Measurements from ENCODE around the gene SLC19A2. TPM values are rescaled to one million over a fixed set of nuclear protein-coding genes. Genes with fewer than 3 reads are reported as not detected.

The SLC19A2 gene
- total RNA-seq, 1 donor from 2014 or later, result 14.1 TPM

DNA sequence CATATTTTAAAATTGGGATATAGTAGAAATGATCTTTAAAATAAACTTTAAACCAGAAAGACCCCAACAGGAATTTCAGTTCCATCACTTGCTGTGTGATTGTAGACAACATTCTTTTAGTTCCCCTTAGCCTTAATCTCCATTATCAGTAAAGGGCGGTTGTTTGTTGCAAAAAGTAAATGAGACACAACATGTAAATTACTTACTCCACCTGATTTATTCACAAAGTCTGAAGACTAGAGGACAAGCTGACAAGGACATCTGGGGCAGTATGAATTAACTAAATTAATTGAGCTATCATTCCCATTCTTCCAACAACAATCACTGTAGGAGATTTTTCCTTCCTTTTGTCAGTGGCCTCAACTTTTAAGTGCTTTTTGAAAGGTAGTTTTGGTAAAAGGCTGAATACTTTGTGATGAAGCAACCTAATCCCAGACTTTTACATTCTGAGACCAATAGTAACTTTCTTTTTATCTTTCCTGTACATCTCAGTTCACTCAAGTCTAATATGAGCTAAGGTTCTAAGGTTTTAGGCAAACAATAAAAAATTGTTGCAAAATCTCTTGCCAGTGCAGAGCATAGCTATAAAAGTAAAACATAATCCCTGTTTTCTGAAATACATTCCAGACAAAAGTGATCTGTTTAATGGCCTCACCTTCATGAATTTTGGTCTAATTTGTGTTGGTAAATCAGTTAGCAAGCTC lies 6.2 kb downstream of the SLC19A2 start:
- Histone ChIP-seq H3K4me3 (ENCODE audit: low read length in 3 of 3) (no peak overlapping the region), H3K9me3 (ENCODE audit: control insufficient read depth in 3 of 3, low read length in 3 of 3) (no peaks in the 10 kb centered on the region), H3K27me3 (ENCODE audit: control insufficient read depth in 3 of 3, insufficient read depth in 3 of 3, low read length in 3 of 3) (no peaks in the 10 kb centered on the region), H3K4me1 (ENCODE audit: control insufficient read depth in 3 of 3, insufficient read depth in 3 of 3, low read length in 3 of 3) (peaks cover 19 to 21% (median 20%) of the 10 kb centered on the region in 3 donors), H3K36me3 (ENCODE audit: control insufficient read depth in 3 of 3, insufficient read depth in 3 of 3, low read length in 3 of 3) (peaks cover 7 to 13% (median 11%) of the 10 kb centered on the region in 3 donors), H3K27ac (ENCODE audit: low read depth, low read length) (no peak overlapping the region), H3K9ac (ENCODE audit: low read depth in 1 of 3, low read length in 3 of 3) (no peak overlapping the region)

DNA sequence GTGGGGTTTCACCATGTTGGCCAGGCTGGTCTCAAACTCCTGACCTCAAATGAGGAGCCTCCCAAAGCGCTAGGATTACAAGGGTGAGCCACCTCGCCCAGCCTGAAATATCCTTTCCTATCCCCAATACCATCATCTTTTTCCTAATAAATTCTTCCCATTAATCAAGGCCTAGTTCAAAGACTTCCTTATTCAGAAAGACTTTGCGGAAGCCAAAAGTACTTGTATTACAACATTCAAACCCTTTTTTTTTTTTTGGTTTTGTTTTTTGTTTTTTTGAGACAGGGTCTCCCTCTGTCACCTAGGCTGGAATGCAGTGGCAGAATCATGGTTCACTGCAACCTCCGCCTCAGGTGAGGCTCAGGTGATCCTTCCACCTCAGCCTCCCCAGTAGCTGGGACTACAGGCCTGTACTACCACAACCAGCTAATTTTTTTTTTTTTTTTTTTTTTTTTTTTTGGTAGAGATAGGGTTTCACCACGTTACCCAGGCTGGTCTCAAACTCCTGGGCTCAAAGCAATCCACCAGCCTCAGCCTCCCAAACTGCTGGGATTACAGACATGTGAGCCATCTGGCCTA lies 7.6 kb downstream of the SLC19A2 start:
- Histone ChIP-seq H3K27ac (ENCODE audit: low read depth, low read length) (no peak overlapping the region), H3K36me3 (ENCODE audit: control insufficient read depth in 3 of 3, insufficient read depth in 3 of 3, low read length in 3 of 3) (peaks cover 5 to 15% (median 11%) of the 10 kb centered on the region in 3 donors), H3K4me3 (ENCODE audit: low read length in 3 of 3) (no peak overlapping the region), H3K9me3 (ENCODE audit: control insufficient read depth in 3 of 3, low read length in 3 of 3) (no peaks in the 10 kb centered on the region), H3K9ac (ENCODE audit: low read depth in 1 of 3, low read length in 3 of 3) (peak overlapping the region in 1 of 3 donors; percentile 10), H3K27me3 (ENCODE audit: control insufficient read depth in 3 of 3, insufficient read depth in 3 of 3, low read length in 3 of 3) (no peaks in the 10 kb centered on the region), H3K4me1 (ENCODE audit: control insufficient read depth in 3 of 3, insufficient read depth in 3 of 3, low read length in 3 of 3) (peaks cover 18 to 23% (median 21%) of the 10 kb centered on the region in 3 donors)

DNA sequence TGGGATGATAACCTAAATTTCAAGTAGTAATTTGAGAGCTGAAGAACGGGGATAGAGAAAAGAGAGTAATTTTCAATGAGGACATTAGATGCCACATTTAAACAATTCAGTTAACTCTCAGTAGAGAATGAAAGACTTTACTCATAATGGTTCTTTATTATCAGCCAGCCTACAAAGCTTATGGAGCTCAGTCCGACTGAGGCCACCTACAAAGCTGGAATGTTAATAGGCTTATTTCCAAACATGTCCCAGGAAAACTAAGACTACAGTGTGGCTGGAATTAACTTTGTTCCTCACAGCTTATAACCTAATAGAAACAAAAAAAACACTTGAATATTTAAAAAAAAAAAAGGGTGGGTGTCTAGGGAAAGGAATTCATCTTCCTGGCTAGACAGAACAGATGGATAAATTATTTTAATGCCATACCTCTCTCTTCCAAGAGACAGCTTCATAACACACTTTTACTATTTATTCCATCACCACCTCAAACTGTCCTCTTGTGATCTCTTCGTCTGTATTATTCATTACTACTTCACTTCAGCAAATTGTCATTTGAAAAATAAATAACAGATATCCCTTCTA lies 9.8 kb downstream of the SLC19A2 start:
- no peaks in the 10 kb centered on the region for H3K27me3 ChIP-seq (ENCODE audit: control insufficient read depth in 3 of 3, insufficient read depth in 3 of 3, low read length in 3 of 3)
- no peaks in the 10 kb centered on the region for H3K9me3 ChIP-seq (ENCODE audit: control insufficient read depth in 3 of 3, low read length in 3 of 3)
- no peak overlapping the region for H3K27ac ChIP-seq (ENCODE audit: low read depth, low read length)
- peaks cover 8 to 15% (median 11%) of the 10 kb centered on the region in 3 donors for H3K36me3 ChIP-seq (ENCODE audit: control insufficient read depth in 3 of 3, insufficient read depth in 3 of 3, low read length in 3 of 3)
- H3K4me1 ChIP-seq (ENCODE audit: control insufficient read depth in 3 of 3, insufficient read depth in 3 of 3, low read length in 3 of 3), result peaks cover 12 to 15% (median 15%) of the 10 kb centered on the region in 3 donors
- no peak overlapping the region for H3K9ac ChIP-seq (ENCODE audit: low read depth in 1 of 3, low read length in 3 of 3)
- no peak overlapping the region for H3K4me3 ChIP-seq (ENCODE audit: low read length in 3 of 3)

DNA sequence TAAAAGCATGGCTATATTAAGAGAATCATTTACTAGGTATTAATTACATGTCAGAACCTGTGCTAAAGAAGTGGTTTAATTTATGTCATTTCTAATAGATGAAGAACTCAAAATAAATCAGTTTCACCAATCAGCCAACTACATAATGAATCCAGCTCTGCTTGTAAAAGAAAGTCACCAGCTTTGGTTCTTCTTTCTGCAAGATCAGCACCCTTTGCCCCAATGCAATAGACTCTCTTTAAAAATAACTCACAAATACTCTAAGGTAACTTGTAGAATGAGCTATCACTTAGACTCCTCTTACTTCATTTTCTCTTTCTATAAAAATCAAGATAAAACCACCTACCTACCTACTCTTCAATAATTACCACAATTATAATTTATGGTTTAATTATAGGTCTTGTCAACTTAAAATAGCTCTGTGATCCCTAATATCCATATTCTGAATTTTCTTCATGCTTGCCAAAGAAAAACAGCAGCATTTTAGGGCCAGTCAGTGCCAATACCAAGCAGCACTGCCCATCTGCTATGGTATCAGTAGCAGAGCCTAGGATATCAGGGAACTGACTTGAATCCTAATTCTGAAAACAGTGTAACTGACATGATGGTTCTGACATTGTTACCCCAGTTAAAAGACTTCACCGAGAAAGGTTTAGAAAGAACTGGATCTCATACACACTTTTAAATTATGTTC lies 11.3 kb downstream of the SLC19A2 start:
- no peaks in the 10 kb centered on the region for H3K9me3 ChIP-seq (ENCODE audit: control insufficient read depth in 3 of 3, low read length in 3 of 3)
- H3K27ac ChIP-seq (ENCODE audit: low read depth, low read length), result peak overlapping the region; percentile 10

DNA sequence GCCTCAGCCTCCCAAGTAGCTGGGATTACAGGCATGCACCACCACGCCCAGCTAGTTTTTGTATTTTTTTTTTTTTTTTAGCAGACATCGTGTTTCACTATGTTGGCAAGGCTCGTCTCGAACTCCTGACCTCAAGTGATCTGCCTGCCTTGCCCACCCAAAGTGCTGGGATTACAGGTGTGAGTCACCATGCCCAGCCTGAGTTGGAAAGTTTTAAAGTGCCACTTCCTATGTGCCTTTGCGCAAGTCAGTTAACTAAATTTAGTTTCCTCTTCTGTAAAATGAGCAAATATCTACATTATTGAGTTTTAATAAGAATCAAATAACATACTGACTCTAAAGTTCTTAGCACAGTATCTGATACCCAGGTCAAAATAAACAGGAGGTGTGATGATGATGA lies 12.4 kb downstream of the SLC19A2 start:
- Histone ChIP-seq H3K9me3 (ENCODE audit: control insufficient read depth in 3 of 3, low read length in 3 of 3) (no peaks in the 10 kb centered on the region), H3K36me3 (ENCODE audit: control insufficient read depth in 3 of 3, insufficient read depth in 3 of 3, low read length in 3 of 3) (peaks cover 12 to 30% (median 25%) of the 10 kb centered on the region in 3 donors), H3K4me1 (ENCODE audit: control insufficient read depth in 3 of 3, insufficient read depth in 3 of 3, low read length in 3 of 3) (peaks cover 3 to 7% (median 6%) of the 10 kb centered on the region in 3 donors), H3K4me3 (ENCODE audit: low read length in 3 of 3) (no peak overlapping the region), H3K27me3 (ENCODE audit: control insufficient read depth in 3 of 3, insufficient read depth in 3 of 3, low read length in 3 of 3) (no peaks in the 10 kb centered on the region), H3K9ac (ENCODE audit: low read depth in 1 of 3, low read length in 3 of 3) (no peak overlapping the region), H3K27ac (ENCODE audit: low read depth, low read length) (no peak overlapping the region)

More for the DNA sequence above, 11.3 kb downstream of the SLC19A2 start:
- no peaks in the 10 kb centered on the region for H3K27me3 ChIP-seq (ENCODE audit: control insufficient read depth in 3 of 3, insufficient read depth in 3 of 3, low read length in 3 of 3)
- H3K36me3 ChIP-seq (ENCODE audit: control insufficient read depth in 3 of 3, insufficient read depth in 3 of 3, low read length in 3 of 3), result peaks cover 10 to 21% (median 16%) of the 10 kb centered on the region in 3 donors
- no peak overlapping the region for H3K4me3 ChIP-seq (ENCODE audit: low read length in 3 of 3)
- peaks cover 6 to 11% (median 6%) of the 10 kb centered on the region in 3 donors for H3K4me1 ChIP-seq (ENCODE audit: control insufficient read depth in 3 of 3, insufficient read depth in 3 of 3, low read length in 3 of 3)
- peak overlapping the region in 1 of 3 donors; percentile 22 for H3K9ac ChIP-seq (ENCODE audit: low read depth in 1 of 3, low read length in 3 of 3)

DNA sequence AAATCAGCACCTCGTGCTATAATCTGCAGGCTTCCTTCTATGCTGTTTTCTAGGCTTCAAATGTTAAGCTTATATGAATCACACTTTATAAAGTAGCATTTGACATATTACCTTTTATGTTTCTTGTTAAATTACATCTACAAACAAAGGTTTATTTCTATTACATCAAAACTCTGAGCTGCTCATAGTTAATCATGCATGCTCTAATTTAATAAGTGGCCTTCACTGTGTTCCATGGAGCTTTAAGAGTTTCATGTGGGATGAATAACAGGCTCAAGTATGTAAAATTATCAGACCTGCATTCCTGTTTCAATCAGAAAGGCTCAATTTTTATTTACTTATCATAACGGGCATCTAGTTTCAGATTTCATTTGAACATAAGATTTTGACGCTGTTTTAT lies 13.0 kb downstream of the SLC19A2 start:
- Histone ChIP-seq H3K4me1 (ENCODE audit: control insufficient read depth in 3 of 3, insufficient read depth in 3 of 3, low read length in 3 of 3) (peaks cover 3 to 7% (median 6%) of the 10 kb centered on the region in 3 donors), H3K9ac (ENCODE audit: low read depth in 1 of 3, low read length in 3 of 3) (no peak overlapping the region), H3K27ac (ENCODE audit: low read depth, low read length) (no peak overlapping the region), H3K27me3 (ENCODE audit: control insufficient read depth in 3 of 3, insufficient read depth in 3 of 3, low read length in 3 of 3) (no peaks in the 10 kb centered on the region), H3K4me3 (ENCODE audit: low read length in 3 of 3) (no peak overlapping the region), H3K36me3 (ENCODE audit: control insufficient read depth in 3 of 3, insufficient read depth in 3 of 3, low read length in 3 of 3) (peaks cover 15 to 33% (median 29%) of the 10 kb centered on the region in 3 donors), H3K9me3 (ENCODE audit: control insufficient read depth in 3 of 3, low read length in 3 of 3) (no peaks in the 10 kb centered on the region)

DNA sequence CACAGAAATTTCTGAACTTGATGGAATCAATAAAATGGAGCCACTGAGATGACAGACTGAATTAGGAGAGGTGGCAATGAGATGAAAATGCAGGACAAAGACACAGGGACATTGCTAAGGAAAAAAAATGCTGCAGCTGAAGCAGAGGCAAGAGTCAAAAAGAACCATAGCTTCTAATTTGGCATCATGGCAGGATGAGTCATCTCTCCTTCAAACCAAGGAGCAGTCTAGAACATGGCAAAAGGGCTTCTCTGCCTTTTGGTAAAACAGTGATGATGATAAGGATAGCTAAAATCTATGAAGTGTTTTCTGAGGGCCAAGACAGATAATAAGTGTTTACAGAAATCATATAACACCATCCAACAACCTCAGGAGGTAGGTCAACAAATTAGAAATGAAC lies 16.8 kb downstream of the SLC19A2 start:
- Histone ChIP-seq H3K27me3 (ENCODE audit: control insufficient read depth in 3 of 3, insufficient read depth in 3 of 3, low read length in 3 of 3) (no peaks in the 10 kb centered on the region), H3K9ac (ENCODE audit: low read depth in 1 of 3, low read length in 3 of 3) (no peak overlapping the region), H3K9me3 (ENCODE audit: control insufficient read depth in 3 of 3, low read length in 3 of 3) (no peaks in the 10 kb centered on the region), H3K4me3 (ENCODE audit: low read length in 3 of 3) (no peak overlapping the region), H3K36me3 (ENCODE audit: control insufficient read depth in 3 of 3, insufficient read depth in 3 of 3, low read length in 3 of 3) (peaks cover 25 to 46% (median 34%) of the 10 kb centered on the region in 3 donors), H3K4me1 (ENCODE audit: control insufficient read depth in 3 of 3, insufficient read depth in 3 of 3, low read length in 3 of 3) (no peaks in the 10 kb centered on the region), H3K27ac (ENCODE audit: low read depth, low read length) (no peak overlapping the region)

DNA sequence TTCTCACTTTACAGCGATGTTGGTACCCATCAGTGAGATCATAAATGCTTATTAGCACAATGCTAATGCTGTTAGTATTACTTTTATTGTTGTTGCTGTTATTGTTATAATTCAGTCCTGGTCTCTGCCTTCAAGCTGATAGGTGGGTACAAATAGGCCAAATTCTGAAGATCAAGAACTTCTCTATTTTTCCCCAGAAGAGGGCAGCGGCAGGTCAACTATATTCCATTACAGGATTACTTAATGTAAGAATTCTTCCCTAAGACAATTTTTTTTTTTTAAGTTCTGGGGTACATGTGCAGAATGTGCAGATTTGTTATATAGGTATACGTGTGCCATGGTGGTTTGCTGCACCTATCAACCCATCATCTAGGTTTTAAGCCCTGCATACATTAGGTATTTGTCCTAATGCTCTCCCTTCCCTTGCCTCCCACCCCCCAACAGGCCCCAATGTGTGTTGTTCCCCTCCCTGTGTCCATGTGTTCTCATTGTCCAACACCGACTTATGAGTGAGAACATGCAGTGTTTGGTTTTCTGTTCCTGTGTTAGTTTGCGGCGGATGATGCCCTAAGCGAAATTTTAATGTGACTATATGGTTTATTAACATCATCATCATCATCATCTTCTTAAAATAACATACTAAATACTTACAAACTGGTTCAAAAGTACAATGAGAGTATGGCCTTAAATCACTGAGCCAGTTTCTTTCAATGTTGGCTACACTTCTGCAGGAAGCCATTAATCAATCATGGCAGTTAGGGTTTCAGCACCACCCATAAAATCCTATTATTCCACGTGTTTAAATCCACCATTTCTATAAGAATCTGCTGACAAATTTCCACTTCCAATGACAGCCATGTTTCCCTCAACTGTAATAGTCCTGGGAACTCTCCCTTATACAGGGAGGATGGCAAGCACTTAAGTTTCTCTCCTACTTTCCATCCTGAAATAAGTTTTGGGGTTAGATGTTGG lies 19.2 kb downstream of the SLC19A2 start:
- Histone ChIP-seq H3K27me3 (ENCODE audit: control insufficient read depth in 3 of 3, insufficient read depth in 3 of 3, low read length in 3 of 3) (no peaks in the 10 kb centered on the region), H3K27ac (ENCODE audit: low read depth, low read length) (no peak overlapping the region), H3K4me1 (ENCODE audit: control insufficient read depth in 3 of 3, insufficient read depth in 3 of 3, low read length in 3 of 3) (no peaks in the 10 kb centered on the region), H3K4me3 (ENCODE audit: low read length in 3 of 3) (no peak overlapping the region), H3K9me3 (ENCODE audit: control insufficient read depth in 3 of 3, low read length in 3 of 3) (no peaks in the 10 kb centered on the region), H3K9ac (ENCODE audit: low read depth in 1 of 3, low read length in 3 of 3) (no peak overlapping the region), H3K36me3 (ENCODE audit: control insufficient read depth in 3 of 3, insufficient read depth in 3 of 3, low read length in 3 of 3) (peaks cover 25 to 46% (median 31%) of the 10 kb centered on the region in 3 donors)

DNA sequence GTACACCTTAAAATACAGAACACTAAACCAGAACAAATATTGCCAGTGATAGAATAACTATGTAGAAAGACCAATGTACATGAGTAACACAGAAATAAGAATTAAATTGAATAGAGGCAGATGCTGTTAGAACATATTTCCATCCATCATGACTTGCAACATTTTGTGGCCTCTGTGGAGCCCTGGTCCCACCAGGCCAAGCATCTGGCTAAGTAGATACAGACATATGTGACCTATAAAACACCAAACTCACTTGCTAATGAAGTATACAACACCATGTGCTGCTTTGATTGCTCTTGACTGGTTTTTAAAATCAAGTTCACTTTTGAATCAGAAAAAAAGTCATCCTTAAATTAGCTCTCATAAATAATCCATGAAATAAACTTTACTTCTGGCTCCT lies 20.5 kb downstream of the SLC19A2 start:
- Histone ChIP-seq H3K27ac (ENCODE audit: low read depth, low read length) (no peak overlapping the region), H3K9me3 (ENCODE audit: control insufficient read depth in 3 of 3, low read length in 3 of 3) (no peaks in the 10 kb centered on the region), H3K36me3 (ENCODE audit: control insufficient read depth in 3 of 3, insufficient read depth in 3 of 3, low read length in 3 of 3) (peaks cover 22 to 46% (median 31%) of the 10 kb centered on the region in 3 donors), H3K4me1 (ENCODE audit: control insufficient read depth in 3 of 3, insufficient read depth in 3 of 3, low read length in 3 of 3) (peaks cover 0 to 3% (median 0%) of the 10 kb centered on the region in 3 donors), H3K4me3 (ENCODE audit: low read length in 3 of 3) (no peak overlapping the region), H3K9ac (ENCODE audit: low read depth in 1 of 3, low read length in 3 of 3) (no peak overlapping the region), H3K27me3 (ENCODE audit: control insufficient read depth in 3 of 3, insufficient read depth in 3 of 3, low read length in 3 of 3) (peaks cover 0 to 3% (median 0%) of the 10 kb centered on the region in 3 donors)

Data from skeletal muscle tissue (tissue), 4 donors.